HepG2 (cell line): ENCODE measurements around the gene MIER1. TPM values are rescaled to one million over a fixed set of nuclear protein-coding genes. Genes with fewer than 3 reads are reported as not detected.

ENCODE experiments used
- ATAC-seq: fragments of 200-7000 bp; cut with Tn5 transposase; 3 replicates; pipeline ENCODE4 v1.9.1; 2020; ENCODE audit warnings: mild to moderate bottlenecking, moderate library complexity
- BruUV-seq: library from RNA; stranded (reverse); fragments of 400-500 nt; replicated peaks from 2 replicates; lab custom pipeline; 2021; lab: Mats Ljungman, UMichigan
- CTCF ChIA-PET: fragments of 300-600 bp; formaldehyde crosslinking; extraction: SDS; loops from one replicate; lab custom pipeline; 2021; ENCODE audit warnings: low total read pairs, inconsistent platforms, low intra/inter-chr PET ratio; lab: Yijun Ruan, JAX
- POLR2A ChIA-PET: fragments of 350-600 bp; sonication (Branson Sonifier 250); formaldehyde crosslinking; loops from one replicate; lab custom pipeline; 2020; ENCODE audit warnings: antibody characterized with exemption, inconsistent platforms; lab: Yijun Ruan, JAX
- DNase-seq: peaks from one replicate; pipeline ENCODE4 v3.0.0-alpha.2; 2015; ENCODE audit warnings: low spot score
- FAIRE-seq: peaks from 3 replicates; lab custom pipeline; 2011; peaks lifted over from hg19 to GRCh38; lab: Jason Lieb, UNC
- H2AFZ ChIP-seq: one replicate; pipeline ENCODE4 v1.6.1; 2011; ENCODE audit warnings: low read length, inconsistent platforms
- H3K27ac ChIP-seq: fragments of 300-600 bp; 3 replicates; pipeline ENCODE4 v1.8.0; 2011; ENCODE audit warnings: mixed run types, mild to moderate bottlenecking, mixed read lengths, low read length, inconsistent platforms; ENCODE audit not compliant: insufficient read depth; ENCODE audit errors: extremely low read length
- H3K27me3 ChIP-seq, 2 experiments: fragments of 200-600 bp in 1 of 2; 2 replicates in 1 of 2; 3 replicates in 1 of 2; pipeline versions ENCODE4 v1.6.0 to v1.8.0; 2011; ENCODE audit warnings: low read length in 2 of 2, mild to moderate bottlenecking in 2 of 2, moderate library complexity in 2 of 2, inconsistent platforms in 1 of 2; ENCODE audit not compliant: insufficient read depth in 2 of 2, control insufficient read depth in 1 of 2
- H3K36me3 ChIP-seq, 2 experiments: fragments of 200-600 bp in 1 of 2; replicated peaks in 1 of 2; 2 replicates in 1 of 2; 3 replicates in 1 of 2; pipeline versions ENCODE4 v1.5.1 to v1.8.0; 2011; ENCODE audit warnings: low read length in 2 of 2, inconsistent platforms in 1 of 2; ENCODE audit not compliant: insufficient read depth in 2 of 2, control insufficient read depth in 1 of 2
- H3K4me1 ChIP-seq: 2 replicates; pipeline ENCODE4 v1.5.1; 2012; ENCODE audit warnings: low read length, inconsistent platforms; ENCODE audit not compliant: insufficient read depth
- H3K4me2 ChIP-seq: 2 replicates; pipeline ENCODE4 v1.6.0; 2011; ENCODE audit warnings: low read depth, low read length, inconsistent platforms
- H3K4me3 ChIP-seq, 3 experiments: fragments of 200-600 bp in 1 of 3; sonication (generic), shearing (Covaris generic) in 1 of 3; replicated peaks in 1 of 3; 2 replicates each; pipeline ENCODE4 v1.5.1; 2011 to 2016; ENCODE audit warnings: low read length in 3 of 3, inconsistent platforms in 2 of 3, low read depth in 2 of 3, mild to moderate bottlenecking in 2 of 3, control low read depth in 1 of 3, mixed read lengths in 1 of 3; ENCODE audit not compliant: insufficient read depth in 1 of 3
- H3K79me2 ChIP-seq: one replicate; pipeline ENCODE4 v1.6.1; 2011; ENCODE audit warnings: low read length, inconsistent platforms; ENCODE audit not compliant: insufficient read depth
- H3K9ac ChIP-seq: 2 replicates; pipeline ENCODE4 v1.6.0; 2011; ENCODE audit warnings: mild to moderate bottlenecking, low read depth, low read length, inconsistent platforms; ENCODE audit not compliant: insufficient read depth
- H3K9me3 ChIP-seq: 2 replicates; pipeline ENCODE4 v1.5.1; 2012; ENCODE audit warnings: mild to moderate bottlenecking, low read length
- H4K20me1 ChIP-seq: 2 replicates; pipeline ENCODE4 v1.6.0; 2011; ENCODE audit warnings: inconsistent platforms, mild to moderate bottlenecking, low read length, moderate library complexity; ENCODE audit not compliant: insufficient read depth
- HMG20A ChIP-seq: IDR thresholded peaks from 2 replicates; pipeline ENCODE4 v1.6.1; 2016; ENCODE audit warnings: borderline replicate concordance
- HMGA1 ChIP-seq: sonication (generic); formaldehyde crosslinking; conservative IDR thresholded peaks from 2 replicates; pipeline ENCODE4 v1.4.0; 2020; ENCODE audit warnings: missing genetic modification reagents
- KAT7 ChIP-seq: IDR thresholded peaks from 2 replicates; pipeline ENCODE4 v1.6.1; 2018; ENCODE audit warnings: borderline replicate concordance, missing compliant biosample characterization
- NFATC3 ChIP-seq: sonication (generic); formaldehyde crosslinking; IDR thresholded peaks from 2 replicates; pipeline ENCODE4 v1.5.1; 2020; ENCODE audit warnings: mild to moderate bottlenecking, missing genetic modification reagents
- NR2F6 ChIP-seq, 2 experiments: IDR thresholded peaks; 2 replicates each; pipeline ENCODE4 v1.6.1; 2016; ENCODE audit warnings: antibody characterized with exemption in 1 of 2, mild to moderate bottlenecking in 1 of 2
- SMARCE1 ChIP-seq: fragments of 450-650 bp; IDR thresholded peaks from 2 replicates; pipeline ENCODE4 v1.6.1; 2017; ENCODE audit warnings: borderline replicate concordance
- THYN1 ChIP-seq: sonication (generic); formaldehyde crosslinking; IDR thresholded peaks from 2 replicates; pipeline ENCODE4 v1.8.1; 2023; ENCODE audit warnings: low read depth, mild to moderate bottlenecking, moderate library complexity, missing genetic modification reagents, borderline replicate concordance
- ZIK1 ChIP-seq: sonication (generic); formaldehyde crosslinking; IDR thresholded peaks from 2 replicates; pipeline ENCODE4 v1.5.0; 2020; ENCODE audit warnings: mild to moderate bottlenecking, low read depth, missing genetic modification reagents, borderline replicate concordance
- ZNF234 ChIP-seq: sonication (generic); formaldehyde crosslinking; conservative IDR thresholded peaks from 2 replicates; pipeline ENCODE4 v1.5.1; 2020; ENCODE audit warnings: mild to moderate bottlenecking, missing genetic modification reagents
- whole genome bisulfite sequencing: methylation state at CpG from one replicate; pipeline ENCODE4 v1.1.6; 2017; ENCODE audit warnings: low lambda C conversion rate; 5-methylcytosine and 5-hydroxymethylcytosine counted together
- in situ Hi-C: cut with HindIII; loops from 2 replicates; pipeline ENCODE4 v1.10.0; 2017; ENCODE audit warnings: low pct_unique_long_range_greater_than_20kb; ENCODE audit not compliant: extremely low pct_ligation_motif_present
- intact Hi-C: fragments of 100-400 bp; cut with micrococcal nuclease; formaldehyde crosslinking; loops from one replicate; pipeline ENCODE4 v1.10.0; 2022; ENCODE audit not compliant: unreplicated experiment
- polyA plus RNA-seq, 8 experiments: library from polyadenylated mRNA; depleted of rRNA in 3 of 8; stranded (reverse) in 7 of 8; unstranded in 1 of 8; fragments of >200 nt; fragmentation: Illumina TruSeq in 4 of 8; extraction: Trizol in 4 of 8; gene quantifications; 2 replicates each; pipeline versions ENCODE4 v1.2.1 to v1.2.3, GENCODE V29; 2011 to 2016; ENCODE audit warnings: low read depth in 4 of 8, missing spikeins in 1 of 8, mixed read lengths in 1 of 8; ENCODE audit not compliant: insufficient read depth in 1 of 8
- total RNA-seq, 5 experiments: library from RNA; depleted of rRNA; stranded (reverse); fragments of >200 nt; fragmentation: Illumina TruSeq; extraction: Trizol; gene quantifications; 2 replicates each; pipeline ENCODE4 v1.2.3, GENCODE V29; 2016; ENCODE audit warnings: low read depth in 1 of 5
- TF ChIP-seq, protein P1 (sequence below): sonication (generic); formaldehyde crosslinking; IDR thresholded peaks from 2 replicates; pipeline ENCODE4 v1.4.0; 2020; ENCODE audit warnings: mild to moderate bottlenecking, missing genetic modification reagents
- TF ChIP-seq, protein P2 (sequence below): sonication (generic); formaldehyde crosslinking; IDR thresholded peaks from 2 replicates; pipeline ENCODE4 v1.4.0; 2020; ENCODE audit warnings: missing genetic modification reagents

The MIER1 gene
- total and polyA plus RNA-seq, 2 of the 13 experiments (the other 11 are each of a cell fraction or from before 2014, with no cell fraction given) = 7.0 to 30.4 TPM

DNA sequence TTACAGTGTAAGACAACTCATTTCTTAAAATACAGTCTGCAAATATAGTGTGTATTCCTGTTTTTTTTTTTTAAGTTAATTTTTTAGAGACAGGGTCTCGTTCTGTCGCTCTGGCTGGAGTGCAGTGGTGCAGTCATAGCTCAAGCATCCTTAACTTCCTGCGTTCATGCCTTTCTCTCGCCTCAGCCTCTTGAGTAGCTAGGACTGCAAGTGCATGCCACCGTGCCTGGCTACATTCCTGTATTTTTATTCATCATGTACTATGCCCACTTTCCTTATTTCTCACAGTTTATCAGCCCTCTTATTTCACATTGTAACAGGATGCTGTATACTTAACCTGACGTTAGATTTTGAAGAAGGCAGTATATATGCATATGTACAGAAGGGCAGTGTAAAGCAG is 26.7 kb downstream of the MIER1 start (continued):
- TF ChIP-seq, protein P1, sequence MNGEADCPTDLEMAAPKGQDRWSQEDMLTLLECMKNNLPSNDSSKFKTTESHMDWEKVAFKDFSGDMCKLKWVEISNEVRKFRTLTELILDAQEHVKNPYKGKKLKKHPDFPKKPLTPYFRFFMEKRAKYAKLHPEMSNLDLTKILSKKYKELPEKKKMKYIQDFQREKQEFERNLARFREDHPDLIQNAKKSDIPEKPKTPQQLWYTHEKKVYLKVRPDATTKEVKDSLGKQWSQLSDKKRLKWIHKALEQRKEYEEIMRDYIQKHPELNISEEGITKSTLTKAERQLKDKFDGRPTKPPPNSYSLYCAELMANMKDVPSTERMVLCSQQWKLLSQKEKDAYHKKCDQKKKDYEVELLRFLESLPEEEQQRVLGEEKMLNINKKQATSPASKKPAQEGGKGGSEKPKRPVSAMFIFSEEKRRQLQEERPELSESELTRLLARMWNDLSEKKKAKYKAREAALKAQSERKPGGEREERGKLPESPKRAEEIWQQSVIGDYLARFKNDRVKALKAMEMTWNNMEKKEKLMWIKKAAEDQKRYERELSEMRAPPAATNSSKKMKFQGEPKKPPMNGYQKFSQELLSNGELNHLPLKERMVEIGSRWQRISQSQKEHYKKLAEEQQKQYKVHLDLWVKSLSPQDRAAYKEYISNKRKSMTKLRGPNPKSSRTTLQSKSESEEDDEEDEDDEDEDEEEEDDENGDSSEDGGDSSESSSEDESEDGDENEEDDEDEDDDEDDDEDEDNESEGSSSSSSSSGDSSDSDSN (CRISPR knock-in tag) = no peak
- TF ChIP-seq NR2F6 (IDR thresholded peaks at IDR 0.05) (no peak), NR2F6 (CRISPR knock-in tag; IDR thresholded peaks at IDR 0.05) (no peak), KAT7 (CRISPR knock-in tag) (no peak), HMGA1 (CRISPR knock-in tag) (no peak), ZNF234 (CRISPR knock-in tag) (no peak)
- TF ChIP-seq, all 625 proteins: peak for 0

DNA sequence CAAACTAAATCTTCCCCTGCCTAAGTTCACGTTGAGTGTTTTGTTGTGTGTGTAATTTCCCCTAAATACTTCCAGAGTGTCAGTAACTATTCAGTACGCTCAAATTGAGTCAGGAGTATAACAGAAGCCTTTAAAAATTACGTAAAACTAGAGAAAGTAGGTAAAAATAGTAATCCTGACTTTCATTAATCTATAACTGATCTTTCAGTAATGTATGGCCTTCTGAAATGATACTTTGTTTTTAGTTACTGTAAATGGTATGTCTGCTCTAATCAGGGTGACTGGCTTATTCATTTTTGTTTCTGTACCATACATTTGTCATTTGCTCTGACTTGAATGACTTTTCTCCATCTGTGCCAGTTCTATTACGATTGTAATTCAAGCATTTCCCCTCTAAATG is 29.4 kb downstream of the MIER1 start:
- BruUV-seq = no TSS peak
- H3K4me1 ChIP-seq = no peaks in the 10 kb centered on the region
- no peak overlapping the region for H3K4me2 ChIP-seq
- TF ChIP-seq THYN1 (CRISPR knock-in tag) = no peak
- TF ChIP-seq SMARCE1 = no peak
- no peak for TF ChIP-seq HMG20A (CRISPR knock-in tag)
- TF ChIP-seq ZIK1 (CRISPR knock-in tag) = no peak
- TF ChIP-seq, protein P2, sequence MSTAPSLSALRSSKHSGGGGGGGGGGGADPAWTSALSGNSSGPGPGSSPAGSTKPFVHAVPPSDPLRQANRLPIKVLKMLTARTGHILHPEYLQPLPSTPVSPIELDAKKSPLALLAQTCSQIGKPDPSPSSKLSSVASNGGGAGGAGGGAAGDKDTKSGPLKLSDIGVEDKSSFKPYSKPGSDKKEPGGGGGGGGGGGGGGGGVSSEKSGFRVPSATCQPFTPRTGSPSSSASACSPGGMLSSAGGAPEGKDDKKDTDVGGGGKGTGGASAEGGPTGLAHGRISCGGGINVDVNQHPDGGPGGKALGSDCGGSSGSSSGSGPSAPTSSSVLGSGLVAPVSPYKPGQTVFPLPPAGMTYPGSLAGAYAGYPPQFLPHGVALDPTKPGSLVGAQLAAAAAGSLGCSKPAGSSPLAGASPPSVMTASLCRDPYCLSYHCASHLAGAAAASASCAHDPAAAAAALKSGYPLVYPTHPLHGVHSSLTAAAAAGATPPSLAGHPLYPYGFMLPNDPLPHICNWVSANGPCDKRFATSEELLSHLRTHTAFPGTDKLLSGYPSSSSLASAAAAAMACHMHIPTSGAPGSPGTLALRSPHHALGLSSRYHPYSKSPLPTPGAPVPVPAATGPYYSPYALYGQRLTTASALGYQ (CRISPR knock-in tag) = no peak
- no peak for TF ChIP-seq NFATC3
- intact Hi-C loops = no loop called here
- H4K20me1 ChIP-seq = peaks cover 4% of the 10 kb centered on the region; the same call in 1 of the 2 replicates
- no peak overlapping the region for H2AFZ ChIP-seq
- no peak overlapping the region for H3K27ac ChIP-seq
- ATAC-seq (no peak), FAIRE-seq (no peak), DNase-seq (no peak)
- H3K36me3 ChIP-seq = peaks cover 0 to 48% of the 10 kb centered on the region in 2 experiments
- H3K9me3 ChIP-seq = no peaks in the 10 kb centered on the region
- WGBS = 96% methylated on average over 4 of the region's 4 CpGs
- H3K4me3 ChIP-seq = no peak overlapping the region
- no peak overlapping the region for H3K9ac ChIP-seq
- no peaks in the 10 kb centered on the region for H3K79me2 ChIP-seq
- ChIA-PET CTCF (no interaction called here), POLR2A (interaction anchor here (1.3 kb wide), 1 partner anchor 24 kb away, joined by 3 read pairs; no protein-coding TSS in a partner anchor)
- in situ Hi-C loops = no loop called here
- no peaks in the 10 kb centered on the region for H3K27me3 ChIP-seq
